Activated CD8-positive, alpha-beta memory T cell treated with anti-CD3 and anti-CD28 coated beads for 36 hours (primary cell): ENCODE data around the gene EPHX1. TPM values are rescaled to one million over a fixed set of nuclear protein-coding genes. Genes with fewer than 3 reads are reported as not detected.

Experiments
- CTCF ChIA-PET: fragments of 350-600 bp; sonication (Branson Sonifier 250); formaldehyde crosslinking; loops from one replicate; lab custom pipeline; 2021; ENCODE audit warnings: antibody characterized with exemption; lab: Charles Lee
- POLR2A ChIA-PET: fragments of 350-600 bp; sonication (Branson Sonifier 250); formaldehyde crosslinking; loops from one replicate; lab custom pipeline; 2021; ENCODE audit warnings: antibody characterized with exemption; lab: Charles Lee
- total RNA-seq, 2 experiments: library from RNA; stranded (reverse); gene quantifications; one replicate each; pipeline ENCODE4 v1.2.3, GENCODE V29; 2021

EPHX1 gene
- total RNA-seq, 2 experiments from 2014 or later = 1.8 to 2.4 TPM

- ChIA-PET POLR2A (interaction anchor here (0.5 to 1.3 kb wide), 2 partner anchors 16 to 105 kb away, joined by 3 to 6 read pairs; partner anchors contain the start of gene TMEM63A), CTCF (interaction anchor here (1.1 to 1.3 kb wide), 4 partner anchors 14 to 88 kb away, joined by 3 read pairs; partner anchors contain the start of genes SRP9 and TMEM63A)
Measured at GRCh38 chr1:225866061-225866837, 56.3 kb downstream of the EPHX1 start.

DNA sequence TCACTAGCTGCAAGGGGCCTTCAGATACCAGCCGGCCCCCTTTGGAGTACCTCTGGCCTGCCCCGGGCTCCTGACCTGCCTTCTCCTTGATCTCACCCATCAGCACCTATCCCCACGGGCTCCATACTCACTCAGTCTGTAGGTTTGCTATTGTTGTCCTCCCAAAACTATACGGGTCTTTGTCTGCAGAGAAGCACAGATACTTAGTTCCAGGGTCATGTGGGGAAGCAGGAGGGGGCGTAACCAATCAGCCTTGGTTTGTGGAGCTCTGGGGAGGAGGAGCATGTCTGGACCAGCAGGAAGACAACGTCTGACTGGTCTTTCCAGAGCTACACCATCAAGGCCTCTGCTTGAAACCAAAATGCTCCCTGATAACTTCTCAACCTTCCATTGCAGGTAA lies 57.1 kb downstream of the EPHX1 start:
- ChIA-PET POLR2A (interaction anchor here (0.5 to 1.3 kb wide), 2 partner anchors 15 to 106 kb away, joined by 3 to 6 read pairs; partner anchors contain the start of gene TMEM63A), CTCF (interaction anchor here (1.1 to 1.3 kb wide), 2 partner anchors 15 to 89 kb away, joined by 3 read pairs; partner anchors contain the start of genes SRP9 and TMEM63A)

GRCh38 chr1:225868631-225869330 lies 58.9 kb downstream of the EPHX1 start:
- POLR2A ChIA-PET = no interaction called here
- CTCF ChIA-PET = interaction anchor here (0.7 kb wide), 1 partner anchor 42 kb away, joined by 3 read pairs; no protein-coding TSS in a partner anchor

DNA sequence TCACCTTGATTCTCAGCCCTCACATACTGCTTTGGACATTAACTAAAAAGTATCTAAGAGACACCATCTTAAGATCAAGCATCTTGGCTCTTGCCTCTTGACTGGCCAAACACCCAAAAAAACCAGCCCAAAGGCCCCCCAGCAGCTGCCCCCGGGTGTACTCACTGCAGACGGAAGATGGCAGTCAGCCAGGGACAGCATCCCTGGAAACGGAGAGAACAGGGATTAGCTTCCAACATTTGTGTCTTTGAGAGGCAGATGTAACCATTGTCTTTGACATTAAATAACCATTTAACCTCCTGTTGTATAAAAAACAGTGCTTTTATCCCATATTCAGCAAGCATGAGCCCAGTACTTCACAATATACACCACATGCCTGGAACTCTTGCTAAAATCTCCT lies 61.0 kb downstream of the EPHX1 start:
- ChIA-PET CTCF (no interaction called here), POLR2A (no interaction called here)

GRCh38 chr1:225871359-225872074 lies 61.6 kb downstream of the EPHX1 start:
- CTCF ChIA-PET = interaction anchor here (0.6 kb wide), 2 partner anchors 83 to 147 kb away, joined by 3 to 4 read pairs; no protein-coding TSS in a partner anchor
- POLR2A ChIA-PET = no interaction called here

GRCh38 chr1:225872075-225872430 lies 62.1 kb downstream of the EPHX1 start:
- CTCF ChIA-PET = no interaction called here
- POLR2A ChIA-PET = no interaction called here

DNA sequence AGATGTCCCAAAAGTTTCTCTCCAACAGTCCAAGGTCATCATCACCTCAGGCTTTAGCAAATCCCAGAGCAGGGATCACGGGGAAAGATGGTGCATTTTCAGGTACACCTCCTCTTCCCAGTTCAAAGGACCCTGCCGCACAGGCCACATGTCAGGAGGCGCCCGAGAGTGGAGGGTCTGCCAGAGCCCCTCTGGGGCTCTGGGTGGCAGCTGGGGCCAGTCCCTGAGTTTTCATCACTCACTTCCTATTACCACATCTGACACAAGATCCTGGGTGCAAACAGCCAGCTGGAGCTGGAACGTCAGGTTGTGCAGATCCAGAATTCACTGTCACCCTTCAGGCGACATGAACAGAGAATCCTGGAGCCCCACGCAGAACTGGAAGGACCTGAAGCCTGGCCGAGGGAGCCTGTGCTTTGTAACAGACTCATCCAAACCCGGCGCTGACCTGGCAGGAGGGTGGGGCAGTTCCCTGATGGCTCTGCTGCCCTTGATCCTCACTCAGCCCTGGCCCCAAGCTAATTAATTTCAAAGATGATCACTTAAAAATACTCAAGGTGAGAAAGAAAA lies 63.4 kb downstream of the EPHX1 start:
- ChIA-PET CTCF (interaction anchor here (1.3 kb wide), 1 partner anchor 12 kb away, joined by 5 read pairs; no protein-coding TSS in a partner anchor), POLR2A (interaction anchor here (0.6 to 0.7 kb wide), 2 partner anchors 45 to 379 kb away, joined by 6 to 8 read pairs; no protein-coding TSS in a partner anchor)

GRCh38 chr1:225874431-225874830 lies 64.5 kb downstream of the EPHX1 start:
- ChIA-PET POLR2A (no interaction called here), CTCF (interaction anchor here (0.7 to 1.3 kb wide), 2 partner anchors 13 to 37 kb away, joined by 3 to 5 read pairs; no protein-coding TSS in a partner anchor)

DNA sequence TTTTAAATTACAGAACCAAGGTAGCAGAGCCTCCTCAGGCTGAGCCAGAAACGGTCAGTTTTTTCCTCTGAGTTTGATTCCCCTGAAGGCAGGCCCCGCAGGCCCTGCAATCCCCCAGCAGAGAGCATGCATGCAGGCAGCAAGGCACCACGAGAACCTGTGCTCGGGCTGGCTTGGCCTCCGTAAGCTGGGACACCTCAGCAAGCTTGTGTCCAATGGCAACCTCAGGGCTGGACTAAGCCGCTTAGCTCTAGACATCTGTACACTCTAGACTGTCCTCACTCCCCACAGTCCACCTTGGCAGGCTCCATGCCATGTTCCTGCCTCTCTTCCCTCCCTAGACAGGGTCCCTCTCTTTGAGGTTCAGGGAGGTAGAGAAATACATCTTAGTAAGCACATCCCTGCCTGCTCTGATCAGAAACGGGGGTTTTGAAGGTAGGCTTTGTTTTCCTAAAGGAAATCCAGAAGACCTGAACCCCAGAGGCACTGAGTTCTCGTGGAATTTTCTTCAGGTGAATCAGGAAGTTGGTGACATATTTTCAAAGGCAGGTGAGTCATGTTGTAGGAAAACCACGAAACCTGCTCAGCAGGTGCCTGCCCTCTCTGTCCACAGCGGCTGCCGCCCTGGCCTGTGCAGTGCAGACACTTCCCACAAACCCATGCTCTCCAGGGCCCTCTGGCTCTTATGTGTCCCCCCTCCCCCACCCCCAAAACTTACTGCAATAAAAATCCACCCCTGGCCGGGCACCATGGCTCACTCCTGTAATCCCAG lies 65.3 kb downstream of the EPHX1 start:
- CTCF ChIA-PET = interaction anchor here (0.6 kb wide), 1 partner anchor 10 kb away, joined by 5 read pairs; no protein-coding TSS in a partner anchor
- POLR2A ChIA-PET = interaction anchor here (0.7 to 1.1 kb wide), 2 partner anchors 24 to 42 kb away, joined by 3 to 5 read pairs; no protein-coding TSS in a partner anchor

DNA sequence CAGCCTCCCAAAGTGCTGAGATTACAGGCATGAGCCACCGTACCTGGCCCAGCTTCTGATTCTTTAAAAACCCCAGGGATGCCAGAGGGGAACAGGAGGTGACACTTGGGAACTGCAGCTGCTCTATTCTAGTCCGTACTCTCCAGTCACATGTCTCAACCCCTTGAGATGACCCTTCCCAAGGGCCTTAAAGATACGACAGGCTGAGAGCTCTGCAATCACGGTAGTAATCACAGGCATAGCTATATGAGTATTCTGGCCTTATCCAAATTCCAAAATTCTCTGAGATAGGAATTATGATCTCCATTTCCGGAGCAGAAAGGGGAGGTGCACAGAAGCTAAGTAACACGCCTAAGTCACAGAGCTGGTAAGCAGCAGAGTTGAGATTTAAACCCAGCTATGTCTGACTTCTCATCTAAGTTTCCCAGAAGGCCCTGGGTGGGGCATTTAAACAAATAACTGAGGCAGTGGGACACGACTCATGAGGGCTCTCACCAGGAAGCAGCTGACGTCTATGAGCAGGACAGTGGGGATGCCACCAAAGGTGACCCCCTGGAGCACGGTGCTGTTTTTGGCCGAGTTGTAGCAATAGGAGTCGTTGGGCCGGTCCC lies 67.1 kb downstream of the EPHX1 start:
- CTCF ChIA-PET = interaction anchor here (0.8 to 1.1 kb wide), 2 partner anchors 57 to 75 kb away, joined by 3 to 8 read pairs; no protein-coding TSS in a partner anchor

DNA sequence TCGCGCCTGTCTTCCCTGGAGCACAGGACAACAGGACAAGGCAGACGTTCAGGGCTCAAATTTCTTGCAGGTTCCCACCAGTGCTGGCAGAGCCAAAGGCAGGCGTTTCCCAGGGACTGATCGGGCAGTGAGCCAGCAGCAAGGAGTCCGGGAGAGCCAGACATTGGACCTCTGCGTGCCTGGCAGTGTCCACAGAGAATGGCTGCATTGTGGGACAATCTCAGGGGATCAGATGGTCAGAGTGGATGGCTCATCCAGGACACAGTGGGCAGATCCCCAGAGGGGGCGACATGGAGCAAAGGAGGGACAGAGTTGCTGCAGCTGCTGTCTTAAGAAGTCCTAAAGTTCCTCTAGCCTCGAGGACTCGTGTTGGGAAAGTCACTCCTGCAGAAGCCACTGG lies 67.7 kb downstream of the EPHX1 start:
- ChIA-PET POLR2A (no interaction called here), CTCF (interaction anchor here (0.8 to 1.1 kb wide), 2 partner anchors 58 to 75 kb away, joined by 3 to 8 read pairs; no protein-coding TSS in a partner anchor)

More for the DNA sequence above, 67.1 kb downstream of the EPHX1 start:
- POLR2A ChIA-PET = no interaction called here

GRCh38 chr1:225878282-225878681 lies 68.4 kb downstream of the EPHX1 start:
- ChIA-PET CTCF (interaction anchor here (0.6 to 1.1 kb wide), 3 partner anchors 74 to 1511 kb away, joined by 3 to 8 read pairs (median 4); no protein-coding TSS in a partner anchor), POLR2A (no interaction called here)

GRCh38 chr1:225879521-225880221 lies 69.7 kb downstream of the EPHX1 start:
- POLR2A ChIA-PET = interaction anchor here (1.5 kb wide), 1 partner anchor 18 kb away, joined by 5 read pairs; no protein-coding TSS in a partner anchor

DNA sequence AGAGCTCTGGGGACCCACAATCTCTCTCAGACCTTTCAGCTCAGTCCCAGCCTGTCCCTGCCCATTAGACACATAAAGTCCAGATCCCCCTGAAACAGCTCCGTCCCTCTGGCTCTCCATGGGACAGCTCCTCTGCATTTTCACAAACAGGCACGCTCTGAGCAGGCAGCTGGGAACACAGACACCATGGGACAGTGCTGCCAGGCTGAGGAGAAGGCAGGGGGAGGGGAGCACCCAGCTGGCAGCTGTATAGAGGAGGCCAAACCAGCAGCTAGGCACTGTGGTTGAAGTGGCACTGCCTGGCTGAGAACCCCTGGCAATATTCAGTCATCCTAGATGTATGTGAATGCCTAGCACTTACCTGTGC lies 70.3 kb downstream of the EPHX1 start:
- ChIA-PET POLR2A (interaction anchor here (1.5 to 3.3 kb wide), 2 partner anchors 17 to 102 kb away, joined by 5 to 29 read pairs; partner anchors contain the start of gene SRP9), CTCF (interaction anchor here (0.8 to 1.8 kb wide), 2 partner anchors 14 to 31 kb away, joined by 3 to 6 read pairs; no protein-coding TSS in a partner anchor)

More at GRCh38 chr1:225879521-225880221, 69.7 kb downstream of the EPHX1 start:
- CTCF ChIA-PET = interaction anchor here (0.8 to 1.8 kb wide), 2 partner anchors 14 to 32 kb away, joined by 3 to 6 read pairs; no protein-coding TSS in a partner anchor

DNA sequence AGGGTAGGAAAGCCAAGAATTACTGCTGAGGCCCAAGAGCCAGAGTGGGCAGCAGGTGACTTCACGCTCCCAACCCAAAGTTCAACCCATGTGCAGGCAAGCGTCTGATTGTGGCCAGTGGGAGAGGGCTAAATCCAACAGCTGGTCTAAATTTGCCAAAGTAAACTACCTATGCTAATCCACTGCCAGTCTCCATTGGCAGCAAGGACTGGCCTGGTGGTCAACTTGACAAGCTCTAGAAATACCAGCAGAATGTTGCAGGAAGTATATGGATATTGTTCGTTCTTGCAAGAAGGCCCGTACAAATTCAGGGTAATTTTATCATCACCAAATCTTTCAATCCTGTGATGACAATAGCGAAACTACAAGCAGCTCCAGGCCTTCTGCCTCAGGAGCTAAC lies 70.7 kb downstream of the EPHX1 start:
- POLR2A ChIA-PET = interaction anchor here (0.5 to 3.3 kb wide), 5 partner anchors 17 to 103 kb away, joined by 4 to 29 read pairs (median 8); partner anchors contain the start of genes EPHX1, PYCR2 and SRP9
- CTCF ChIA-PET = interaction anchor here (0.8 to 2.3 kb wide), 5 partner anchors 10 to 406 kb away, joined by 3 to 6 read pairs (median 5); partner anchors contain the start of gene SRP9
